Measurements from ENCODE around the gene SLC22A12.

SLC22A12 gene

DNA sequence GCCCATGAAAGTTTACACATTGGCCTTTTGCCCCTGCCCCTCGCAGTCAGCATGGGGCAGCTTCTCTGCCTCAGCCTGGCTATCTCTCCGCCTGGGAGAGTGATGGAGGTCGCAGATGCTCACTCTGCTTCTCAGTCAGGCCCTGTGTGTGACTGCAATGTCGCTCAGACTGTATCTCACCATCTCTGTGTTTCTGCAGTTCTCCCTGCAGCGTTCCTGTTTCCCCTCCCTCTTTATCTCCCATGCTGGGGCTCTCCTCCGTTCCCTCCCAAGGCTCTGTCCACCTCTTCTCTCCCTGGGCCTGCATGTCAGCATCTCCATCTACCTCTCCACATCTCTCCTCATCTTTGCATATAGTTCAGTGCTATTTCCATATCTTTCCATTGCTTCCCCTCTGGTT is 38.1 kb downstream of the SLC22A12 start:
- no peak for DNase-seq

DNA sequence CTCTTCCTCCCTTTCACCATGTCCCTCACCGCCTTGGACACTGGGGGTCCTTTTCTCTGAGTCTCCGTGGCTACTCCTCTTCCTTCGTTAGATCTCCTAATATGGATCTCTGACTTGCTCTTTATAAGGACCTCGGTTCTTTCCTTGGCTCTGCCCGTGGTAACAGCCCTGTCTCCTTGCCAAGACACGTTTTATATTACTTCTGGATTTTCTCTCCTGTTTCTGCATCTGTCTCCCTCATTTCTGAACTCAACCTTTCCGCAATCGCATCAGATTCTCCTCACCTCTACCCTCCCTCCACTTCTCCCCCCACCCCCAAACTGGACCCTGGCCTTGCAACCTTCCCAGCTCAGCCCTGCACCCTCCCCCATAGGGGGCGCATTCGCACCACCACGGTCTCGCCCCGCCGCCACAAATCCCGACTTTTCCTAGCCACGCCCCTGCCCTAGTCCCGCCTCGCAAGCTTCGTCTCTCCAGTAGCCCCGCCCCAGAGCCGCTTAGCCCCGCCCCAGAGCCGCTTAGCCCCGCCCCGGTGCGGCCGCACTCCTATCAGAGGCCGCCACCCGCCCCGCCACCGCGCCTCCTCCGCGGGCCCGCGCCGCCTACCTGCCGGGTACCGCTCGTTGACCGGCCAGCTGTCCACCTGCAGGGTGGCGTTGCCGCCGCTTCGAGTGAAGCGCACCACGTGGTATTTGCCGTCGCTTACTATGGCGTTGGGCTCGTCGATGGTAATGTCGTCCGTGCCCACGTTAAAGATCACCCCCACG is 39.0 kb downstream of the SLC22A12 start:
- DNase-seq: no peak

DNA sequence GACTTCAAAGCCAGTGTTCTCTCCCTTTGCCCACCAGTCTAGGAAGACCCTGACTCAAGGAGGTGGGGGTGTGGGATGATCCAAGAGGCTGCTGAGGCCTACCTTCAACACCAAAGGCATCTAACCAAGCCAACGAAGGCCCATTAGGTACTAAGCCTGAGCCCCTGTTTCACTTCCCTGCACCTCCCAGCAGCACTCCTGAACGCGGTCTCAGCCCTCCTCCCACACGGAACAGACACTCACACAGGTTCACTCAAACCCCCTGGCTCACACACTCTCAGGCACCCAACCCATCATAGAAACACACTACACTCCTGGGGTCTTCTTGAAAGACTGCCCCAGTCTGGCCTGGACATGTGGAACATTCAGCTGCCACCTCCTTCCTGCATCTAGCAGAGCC is 40.7 kb downstream of the SLC22A12 start:
- DNase-seq: no peak

DNA sequence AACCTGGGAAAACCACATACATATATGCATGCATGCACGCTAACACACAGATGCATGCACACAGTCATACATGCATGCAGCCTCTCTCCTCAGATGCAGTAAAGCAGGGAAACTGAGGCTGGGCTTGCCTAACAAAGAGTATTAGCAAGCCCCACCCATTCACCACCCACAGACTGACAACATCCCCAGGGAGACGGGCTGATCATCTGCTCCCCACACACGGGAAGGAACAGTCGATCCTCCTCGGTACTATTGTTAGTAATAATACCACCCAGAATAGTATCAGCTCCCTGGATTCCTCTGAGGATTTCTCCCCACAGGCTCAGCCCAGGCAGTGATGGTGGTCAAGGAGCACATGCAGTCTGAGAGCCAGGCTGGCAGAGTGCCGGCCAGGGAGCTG is 41.2 kb downstream of the SLC22A12 start:
- no peak for DNase-seq

DNA sequence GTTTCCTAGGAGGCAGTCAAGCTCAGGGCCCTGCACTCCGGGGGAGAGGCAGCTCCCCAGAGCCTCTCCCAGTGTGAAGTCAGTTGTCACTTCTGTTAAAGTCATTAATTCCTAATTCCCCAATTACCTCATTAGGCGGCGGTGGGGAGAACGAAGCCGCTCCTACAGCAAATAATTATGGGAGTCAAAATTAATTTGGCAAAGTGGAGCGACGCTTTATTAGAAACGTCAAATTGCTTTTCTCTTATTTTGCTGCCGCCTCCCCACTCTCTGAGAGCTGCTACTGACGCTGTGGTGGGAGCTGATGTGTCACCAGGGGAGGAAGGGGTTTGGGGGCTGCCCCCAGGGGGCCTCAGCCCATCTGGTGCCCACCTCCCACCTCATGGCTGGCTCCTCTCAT is 41.6 kb downstream of the SLC22A12 start:
- no peak for DNase-seq

DNA sequence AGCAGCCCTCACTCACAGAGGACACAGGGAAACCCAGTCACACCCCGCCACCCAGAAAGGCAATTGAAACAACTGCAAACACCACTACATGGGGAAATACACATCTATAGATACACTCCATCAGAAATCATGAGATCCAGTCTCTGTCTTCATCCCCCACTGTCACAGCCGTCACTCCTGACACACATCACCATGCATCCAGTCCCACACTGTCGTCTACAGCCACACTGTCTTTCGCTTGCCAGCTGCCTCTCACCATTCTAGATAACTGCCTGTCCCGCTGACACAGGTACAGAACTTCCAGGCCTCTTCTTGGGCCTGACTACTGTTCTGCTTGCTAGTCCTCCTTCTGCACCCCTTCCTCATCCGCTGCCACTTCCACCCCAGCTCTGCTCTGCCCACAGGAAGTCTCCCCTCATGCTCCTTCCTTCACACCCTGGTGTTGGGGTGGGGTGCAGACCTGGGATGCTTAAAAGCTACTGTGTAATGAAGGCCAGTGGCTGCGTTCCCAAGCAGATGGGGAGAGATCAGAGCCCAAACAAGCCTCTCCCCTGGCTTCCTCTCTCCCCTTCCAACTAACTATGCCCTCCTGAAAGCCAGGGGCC is 42.6 kb downstream of the SLC22A12 start:
- no peak for DNase-seq

DNA sequence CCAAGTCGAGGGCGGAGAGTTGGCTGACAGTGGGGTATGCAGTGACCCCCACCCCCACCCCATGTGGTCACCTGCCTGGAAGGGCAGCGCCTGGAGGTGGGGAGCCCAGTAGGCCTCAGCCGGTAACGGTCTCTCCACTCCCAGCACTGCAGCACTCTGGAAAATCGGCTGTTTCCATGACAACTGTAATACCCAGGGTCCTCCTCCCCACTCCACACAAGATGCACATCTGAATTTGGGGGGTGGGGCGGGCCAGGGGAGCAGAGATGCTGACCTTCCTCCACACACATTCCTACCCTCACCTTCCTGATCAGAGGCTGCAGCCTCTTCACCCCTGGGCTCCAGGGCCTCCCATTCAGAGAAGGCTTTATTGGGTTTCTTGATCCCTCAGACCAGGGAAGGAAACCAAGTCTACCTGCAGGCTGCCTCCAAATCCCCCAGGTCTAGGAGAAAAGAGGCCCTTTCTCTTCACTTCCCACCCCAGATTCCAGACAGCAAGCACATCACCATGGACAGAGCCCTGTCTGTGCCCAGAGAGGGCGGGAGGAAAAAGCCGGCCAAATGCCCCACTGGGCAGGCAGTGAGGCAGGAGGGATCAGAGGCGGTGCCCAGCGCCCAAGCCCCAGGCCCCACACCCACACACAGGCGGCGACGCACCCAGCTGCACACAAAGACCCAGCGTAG is 46.5 kb downstream of the SLC22A12 start:
- no peak for DNase-seq

DNA sequence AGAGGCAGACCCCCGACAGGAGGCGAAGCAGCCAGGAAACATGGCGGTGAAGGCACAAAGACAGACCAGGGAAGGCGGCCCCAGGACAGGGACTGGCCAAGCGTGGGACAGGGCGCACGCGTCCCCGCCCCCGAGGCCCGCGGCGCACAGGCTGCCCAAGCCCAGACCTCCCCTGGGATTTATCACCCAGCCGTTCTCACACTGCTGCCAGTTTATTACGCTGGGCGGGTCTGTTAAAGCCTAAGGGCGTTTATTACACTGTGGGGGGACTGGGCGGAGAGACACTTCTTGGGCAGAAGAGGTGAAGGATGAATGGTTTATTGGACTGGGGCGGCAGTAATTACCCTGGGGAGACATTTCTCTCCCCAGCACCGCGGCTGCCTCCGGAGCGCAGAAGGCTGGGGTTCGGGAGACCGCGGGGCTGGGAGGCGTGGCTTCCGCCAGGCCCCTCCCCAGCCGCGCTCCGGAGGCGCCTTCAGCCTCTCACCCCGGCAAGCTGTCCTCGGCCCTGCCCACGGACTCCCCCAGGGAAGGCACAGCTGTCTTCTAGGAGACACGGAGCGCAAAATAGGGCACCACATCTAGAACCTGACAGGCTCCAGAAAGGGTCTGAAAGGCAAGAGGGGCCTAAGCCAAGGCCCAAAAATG is 47.1 kb downstream of the SLC22A12 start:
- no peak for DNase-seq

DNA sequence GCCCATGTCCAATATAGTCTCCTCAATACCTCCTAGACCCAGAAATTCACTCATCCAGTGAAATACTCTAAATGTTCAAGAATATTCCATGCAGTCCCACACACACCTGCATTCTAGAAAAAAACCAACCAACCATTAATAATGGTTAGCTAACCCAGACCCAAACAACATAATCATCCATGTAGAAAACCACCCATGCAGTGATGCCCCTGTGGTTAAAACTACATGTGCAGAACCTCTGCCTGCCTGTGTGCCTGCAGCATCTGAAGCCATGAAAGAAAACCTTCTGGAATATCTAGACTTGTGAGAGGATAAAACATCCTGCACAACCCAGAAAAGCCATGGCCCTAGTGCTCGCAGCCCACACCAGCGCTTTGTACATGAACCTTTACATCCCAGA is 47.8 kb downstream of the SLC22A12 start:
- no peak for DNase-seq

DNA sequence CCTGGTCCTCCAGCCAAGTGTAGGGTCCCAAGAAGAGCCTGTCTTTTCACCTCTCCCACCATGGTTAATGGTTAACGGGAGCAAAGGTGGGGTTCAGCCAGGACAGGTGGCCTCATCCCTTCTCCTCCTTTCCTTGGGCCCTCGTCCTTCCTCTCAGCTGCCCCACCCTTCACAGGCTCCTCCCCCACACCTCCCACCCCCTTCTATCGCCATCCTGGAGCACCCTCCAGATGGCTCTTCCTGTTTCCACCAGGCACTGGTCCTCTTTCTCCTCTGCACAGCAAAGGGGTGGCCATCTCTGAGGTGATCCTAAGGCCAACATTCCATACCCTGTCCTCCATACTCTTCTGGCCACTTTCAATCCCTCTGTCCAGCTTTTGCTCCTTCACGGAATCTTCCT is 48.9 kb downstream of the SLC22A12 start:
- DNase-seq: no peak

DNA sequence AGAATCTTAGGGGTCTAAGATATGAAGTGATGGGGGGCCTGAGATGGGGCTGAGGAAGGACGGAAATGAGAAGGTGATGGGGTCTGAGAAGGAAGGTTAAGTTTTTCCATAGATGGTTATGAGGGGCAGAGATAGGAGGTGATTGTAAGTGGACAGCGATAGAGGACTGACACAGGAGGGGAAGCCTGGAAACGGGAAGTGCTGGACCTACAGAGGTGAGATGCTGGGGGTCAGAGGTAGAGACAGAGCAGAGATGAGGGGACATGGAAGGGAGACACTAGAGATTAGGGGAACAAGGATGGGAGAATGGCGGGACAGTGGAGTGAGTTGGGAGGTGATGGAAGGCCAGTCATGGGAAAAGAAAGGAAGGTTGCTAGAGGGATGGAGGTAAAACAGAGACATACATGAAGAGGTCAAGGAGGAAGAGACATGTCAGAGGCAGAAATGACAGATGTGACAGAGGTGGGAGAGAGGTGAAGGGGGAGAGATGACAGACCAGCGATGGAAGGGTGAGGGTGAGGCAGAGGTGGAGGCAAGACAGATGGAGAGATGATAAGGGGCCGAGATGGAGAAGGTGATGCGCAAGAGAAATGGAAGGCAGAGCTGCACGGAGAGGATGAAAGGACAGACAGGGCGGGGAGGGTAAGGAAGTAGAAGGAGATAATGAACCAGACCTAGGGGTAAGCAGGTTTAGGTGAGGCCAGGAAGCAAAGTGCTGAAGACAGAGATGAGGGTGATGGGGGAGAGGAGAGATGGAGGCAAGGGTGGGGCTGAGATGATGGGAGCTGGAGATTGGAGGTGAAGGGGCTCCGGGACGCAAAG is 50.8 kb downstream of the SLC22A12 start:
- DNase-seq: no peak

DNA sequence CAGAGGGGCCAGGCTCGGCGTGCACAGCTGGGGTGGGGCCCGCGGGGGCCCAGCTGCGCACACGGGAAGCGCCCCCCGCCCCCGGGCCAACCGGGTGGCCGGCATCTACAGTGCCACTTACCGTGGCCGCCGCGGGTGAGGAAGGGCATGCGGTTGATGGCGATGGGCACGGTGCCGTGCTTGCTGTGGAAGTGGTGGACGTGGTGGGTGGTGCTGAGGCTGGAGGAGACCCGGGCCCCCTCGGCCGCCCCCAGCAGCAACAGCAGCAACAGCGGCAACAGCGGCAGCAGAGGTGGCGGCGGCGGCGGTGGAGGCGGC is 51.4 kb downstream of the SLC22A12 start:
- no peak for DNase-seq

DNA sequence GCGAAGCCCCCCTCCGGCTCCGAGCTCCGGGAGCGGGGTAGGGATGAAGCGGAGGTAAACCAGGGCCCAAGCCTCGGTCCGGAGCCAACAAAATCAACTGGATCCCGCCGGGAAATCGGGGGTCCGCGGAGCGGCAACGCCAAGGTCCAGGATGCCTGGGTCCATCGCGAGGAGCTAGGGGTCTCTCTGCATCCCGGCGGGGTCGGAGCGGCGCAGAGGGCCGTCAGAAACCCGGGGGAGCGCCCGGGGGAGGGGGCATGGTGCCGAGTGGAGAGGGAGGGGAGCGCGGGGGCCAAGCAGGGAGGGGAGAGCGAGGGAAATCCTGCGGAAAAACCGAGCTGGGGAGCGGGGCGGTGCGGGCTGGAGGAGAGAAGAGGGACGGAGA is 51.8 kb downstream of the SLC22A12 start:
- no peak for DNase-seq

DNA sequence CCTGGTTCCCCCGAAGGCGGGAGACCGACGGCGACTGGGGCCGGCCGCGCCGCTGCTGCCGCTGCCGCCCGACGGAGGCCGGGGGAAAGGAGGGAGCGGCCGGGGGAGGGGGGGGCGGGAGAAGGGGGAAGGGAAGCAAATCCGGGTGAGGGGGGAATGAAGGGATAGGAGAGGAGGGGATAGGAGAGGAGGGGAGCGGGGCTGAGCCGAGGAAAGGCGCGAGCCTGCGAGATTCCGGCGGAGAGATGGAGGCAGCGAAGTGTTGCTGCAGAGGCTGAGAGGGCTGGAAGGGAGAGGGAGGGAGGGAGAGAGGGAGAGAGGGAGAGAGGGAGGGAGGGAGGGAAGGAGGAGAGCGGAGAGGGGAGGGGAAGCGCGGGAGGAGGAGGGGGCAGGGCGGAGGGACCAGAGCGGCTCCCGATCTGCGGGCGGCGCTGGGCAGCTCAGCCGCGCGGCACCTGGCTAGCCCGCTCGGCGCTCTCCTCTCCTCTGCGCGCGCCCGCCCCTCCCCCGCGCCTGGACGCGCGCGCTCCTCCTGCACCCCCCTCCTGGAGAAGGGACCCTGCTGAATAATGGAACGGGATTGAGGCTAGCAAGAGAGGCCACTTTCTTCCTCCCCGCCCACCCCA is 52.3 kb downstream of the SLC22A12 start:
- DNase-seq: no peak

DNA sequence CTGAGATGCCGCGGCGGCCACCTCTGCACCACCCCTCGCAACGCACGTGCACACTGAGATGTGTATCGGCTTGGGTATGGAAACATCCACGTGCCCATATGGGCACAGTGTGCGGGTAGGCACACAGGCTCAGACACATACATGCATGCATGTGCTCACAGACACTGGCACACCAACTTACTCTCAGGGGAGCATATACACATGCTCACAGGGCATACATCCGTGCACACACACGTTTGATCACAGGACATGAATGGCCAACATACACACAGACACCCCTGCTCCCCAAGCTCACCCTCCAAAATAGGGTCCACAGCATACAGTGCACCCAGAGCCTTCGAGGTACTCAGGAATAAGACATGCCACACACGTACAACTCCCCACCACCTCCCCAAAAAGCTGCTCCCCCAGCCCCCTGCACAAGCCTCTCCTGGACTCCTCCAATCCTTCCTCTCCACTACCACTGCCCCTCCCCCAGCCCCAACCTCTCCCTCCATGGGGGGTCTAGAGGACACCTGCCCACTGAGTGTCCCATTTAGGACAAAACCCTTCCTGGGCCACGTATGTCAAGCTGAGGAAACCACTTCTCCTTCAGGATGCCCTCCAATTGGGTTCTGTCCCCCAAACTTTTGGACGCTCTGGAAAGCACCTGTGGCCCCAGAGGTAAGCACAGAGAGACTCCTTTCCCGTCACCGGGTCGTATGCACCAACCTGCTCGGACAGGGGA is 53.1 kb downstream of the SLC22A12 start:
- no peak for DNase-seq

DNA sequence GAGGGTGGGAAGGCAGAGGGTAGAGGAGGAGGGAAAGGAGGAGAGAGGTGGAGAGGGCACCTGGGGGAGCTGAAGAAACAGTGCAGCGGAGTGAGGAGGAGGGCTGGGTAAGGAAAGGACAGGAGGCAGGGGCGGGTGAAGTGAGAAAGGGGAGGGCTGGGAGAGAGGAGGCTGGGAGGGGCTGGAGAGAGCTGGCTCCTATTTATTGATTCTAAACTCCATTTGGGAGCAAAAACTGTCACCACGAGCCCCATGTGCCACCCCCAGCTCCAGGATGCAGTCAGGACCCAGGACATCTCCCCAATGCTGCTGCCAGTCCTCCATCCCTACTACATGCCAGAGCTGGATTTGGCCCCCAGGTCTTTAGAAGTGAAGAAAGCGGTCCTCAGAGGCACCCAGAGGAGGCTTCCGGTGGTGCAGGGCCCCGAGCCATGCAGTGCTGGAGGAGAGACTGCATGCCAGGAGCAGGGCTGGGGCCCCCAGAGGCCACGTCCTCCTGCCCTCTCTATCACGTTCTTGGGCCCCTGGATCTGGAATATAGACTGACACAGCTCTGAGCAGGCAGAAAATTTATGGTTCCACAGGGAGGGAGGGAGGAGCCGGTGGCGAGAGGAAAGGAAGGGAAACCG is 53.7 kb downstream of the SLC22A12 start:
- DNase-seq: peak in 1 of 2 experiments; percentile 30

DNA sequence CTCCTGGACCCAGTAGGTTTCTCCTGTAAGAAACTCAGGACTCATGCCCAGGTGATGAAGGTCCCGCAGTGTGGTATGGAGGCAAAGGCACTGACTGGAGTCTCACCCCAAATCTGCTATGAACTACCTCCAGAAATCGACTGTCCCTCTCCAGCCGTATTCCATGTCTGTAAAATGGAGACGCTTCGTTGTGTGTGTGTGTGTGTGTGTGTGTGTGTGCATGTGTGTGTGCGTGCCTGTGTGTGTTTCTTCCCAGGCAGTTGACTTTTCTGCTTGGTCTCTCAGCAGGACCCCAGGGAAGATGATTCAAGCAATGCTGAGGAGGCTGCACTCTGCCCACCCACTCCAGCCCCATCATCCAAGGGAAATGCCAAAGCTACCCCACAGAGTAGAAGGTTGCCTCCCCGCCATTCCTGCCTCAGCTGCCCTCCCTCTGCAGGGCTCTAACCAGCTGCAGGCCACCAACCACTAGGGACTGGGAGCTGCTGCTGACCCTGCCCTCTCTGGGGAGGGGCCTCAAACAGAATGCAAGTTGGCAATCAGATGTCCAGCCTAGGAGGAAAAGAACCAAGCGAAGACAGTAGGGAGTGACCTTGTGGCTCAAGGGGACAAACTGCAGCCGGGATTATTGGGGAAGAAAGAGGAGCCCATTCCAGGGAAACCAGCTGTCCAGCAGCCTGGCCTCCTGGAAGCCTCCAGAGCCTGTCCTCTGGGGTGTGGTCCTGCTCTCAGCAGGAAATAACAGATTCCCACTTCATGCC is 56.2 kb downstream of the SLC22A12 start:
- DNase-seq: no peak

DNA sequence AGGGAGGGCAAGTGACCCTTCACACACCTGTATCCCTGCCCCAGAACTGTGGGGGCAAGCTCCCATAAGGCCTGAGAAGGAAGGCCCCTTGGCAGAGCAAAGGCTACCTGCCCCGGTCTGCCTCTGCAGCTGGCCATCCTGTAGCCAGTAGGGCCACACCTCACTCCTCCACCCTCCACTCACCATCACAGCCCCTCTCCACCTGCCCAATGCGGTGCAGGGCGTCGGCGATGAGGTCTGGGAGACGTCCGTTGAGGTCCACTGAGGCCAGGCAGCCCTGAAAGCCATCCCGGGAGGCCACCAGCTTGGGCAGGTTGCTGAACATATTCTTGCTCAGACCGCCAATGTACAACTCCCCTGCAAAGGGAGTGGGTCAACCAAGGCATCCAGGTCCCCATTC is 57.5 kb downstream of the SLC22A12 start:
- no peak for DNase-seq

DNA sequence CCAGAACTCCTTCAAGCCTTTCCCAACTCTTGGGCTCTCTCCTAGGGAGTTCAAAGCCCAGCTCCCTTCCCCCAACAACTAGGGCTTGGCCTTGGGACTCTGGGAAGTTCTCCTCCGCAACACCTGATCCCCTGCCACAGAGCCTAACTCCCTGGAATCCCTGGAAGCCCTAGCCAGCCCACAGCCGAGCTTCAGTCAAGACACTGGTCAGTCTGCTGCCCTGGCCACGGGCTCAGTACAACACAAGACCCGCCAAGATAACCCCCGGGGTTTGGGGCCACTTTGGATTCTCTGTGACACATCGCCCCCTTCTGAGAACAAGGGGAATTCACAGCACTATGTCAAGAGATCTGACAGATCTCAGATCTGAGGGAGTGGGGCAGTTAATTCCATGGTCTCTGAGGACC is 58.3 kb downstream of the SLC22A12 start:
- peak in 1 of 2 experiments; percentile 25 for DNase-seq

DNA sequence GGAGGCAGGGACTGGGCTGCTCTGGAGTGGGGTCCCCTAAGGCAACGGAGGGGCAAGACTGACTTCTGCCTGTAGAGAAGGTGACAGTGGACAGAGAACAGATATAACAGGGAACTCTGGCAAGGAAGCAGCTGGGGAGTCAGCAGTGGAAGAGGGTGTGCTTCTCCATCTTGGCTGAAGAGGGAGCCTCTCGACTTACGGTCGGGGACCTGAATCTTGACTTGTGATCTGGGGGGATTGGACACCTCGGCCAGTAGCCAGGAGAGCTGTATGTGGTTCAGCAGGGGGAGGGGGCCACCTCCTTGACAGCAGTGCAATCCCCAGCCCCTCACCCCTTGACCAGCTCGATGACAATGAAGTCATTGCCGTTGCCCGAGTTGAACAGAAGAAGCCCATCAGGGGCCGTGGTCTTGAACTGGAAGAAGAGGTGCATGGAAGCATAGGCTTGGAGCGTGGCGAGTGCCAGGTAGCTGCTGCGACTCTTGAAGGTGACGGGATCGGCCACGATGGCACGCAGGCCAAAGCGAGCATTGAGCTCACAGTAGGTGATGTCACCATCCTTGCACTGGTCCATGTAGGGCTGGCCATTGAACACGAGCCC is 60.0 kb downstream of the SLC22A12 start:
- no peak for DNase-seq
